ENCODE results near the gene RNF125. TPM values are rescaled to one million over a fixed set of nuclear protein-coding genes. Genes with fewer than 3 reads are reported as not detected.

Gene RNF125
- total and polyA plus RNA-seq, 11 donors = 1.1 to 12.5 (median 3.3) TPM

DNA sequence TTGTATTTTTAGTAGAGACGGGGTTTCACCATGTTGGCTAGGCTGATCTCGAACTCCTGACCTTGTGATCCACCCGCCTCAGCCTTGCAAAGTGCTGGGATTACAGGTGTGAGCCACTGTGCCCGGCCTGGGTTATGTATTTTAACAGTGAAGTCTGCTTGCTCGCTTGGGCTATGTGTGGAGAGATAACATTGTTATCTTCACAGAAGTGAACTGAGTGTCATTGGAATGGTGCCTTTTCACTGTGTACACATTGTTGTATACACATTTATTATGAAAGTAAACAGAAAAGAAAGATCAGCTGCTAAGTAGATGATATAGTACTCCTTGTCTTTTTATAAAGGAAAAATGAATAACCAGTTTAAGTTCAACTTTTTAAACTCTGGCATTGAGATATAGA, 103.4 kb downstream of the RNF125 start:
- H3K36me3 ChIP-seq = peaks cover 0 to 85% (median 62%) of the 10 kb centered on the region in 9 donors
- DNase-seq (no peak), ATAC-seq (no peak)
- no peaks in the 10 kb centered on the region for H3K9me3 ChIP-seq
- intact Hi-C loops (cut with DNase I) = no loop called here
- no peaks in the 10 kb centered on the region for H3K4me1 ChIP-seq
- no peak for TF ChIP-seq POLR2A (IDR thresholded peaks at IDR 0.05)
- TF ChIP-seq, protein P1, sequence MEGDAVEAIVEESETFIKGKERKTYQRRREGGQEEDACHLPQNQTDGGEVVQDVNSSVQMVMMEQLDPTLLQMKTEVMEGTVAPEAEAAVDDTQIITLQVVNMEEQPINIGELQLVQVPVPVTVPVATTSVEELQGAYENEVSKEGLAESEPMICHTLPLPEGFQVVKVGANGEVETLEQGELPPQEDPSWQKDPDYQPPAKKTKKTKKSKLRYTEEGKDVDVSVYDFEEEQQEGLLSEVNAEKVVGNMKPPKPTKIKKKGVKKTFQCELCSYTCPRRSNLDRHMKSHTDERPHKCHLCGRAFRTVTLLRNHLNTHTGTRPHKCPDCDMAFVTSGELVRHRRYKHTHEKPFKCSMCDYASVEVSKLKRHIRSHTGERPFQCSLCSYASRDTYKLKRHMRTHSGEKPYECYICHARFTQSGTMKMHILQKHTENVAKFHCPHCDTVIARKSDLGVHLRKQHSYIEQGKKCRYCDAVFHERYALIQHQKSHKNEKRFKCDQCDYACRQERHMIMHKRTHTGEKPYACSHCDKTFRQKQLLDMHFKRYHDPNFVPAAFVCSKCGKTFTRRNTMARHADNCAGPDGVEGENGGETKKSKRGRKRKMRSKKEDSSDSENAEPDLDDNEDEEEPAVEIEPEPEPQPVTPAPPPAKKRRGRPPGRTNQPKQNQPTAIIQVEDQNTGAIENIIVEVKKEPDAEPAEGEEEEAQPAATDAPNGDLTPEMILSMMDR (IDR thresholded peaks at IDR 0.05) = no peak
- H3K27ac ChIP-seq = no peak overlapping the region
- no peak overlapping the region for H3K4me3 ChIP-seq
- H3K27me3 ChIP-seq = no peaks in the 10 kb centered on the region
- 82 to 92% (median 86%) methylated on average over 5 of the region's 5 CpGs for WGBS, 4 donors

Other genes with a start within 250 kb of the RNF125 start
- 10 to 100 TPM; 25.5 to 41.9 (median 31.0) TPM for gene TRAPPC8, start 75.7 kb upstream of the RNF125 start, total RNA-seq
- 10 to 100 TPM in 1 of 2 donors, 1 to 10 TPM in 1; 9.5 to 20.1 TPM for gene TRAPPC8, start 75.7 kb upstream of the RNF125 start, polyA plus RNA-seq
- 10 to 100 TPM in 3 of 9 donors, 1 to 10 TPM in 6; 3.9 to 16.1 (median 9.0) TPM for gene RNF138, start 73.0 kb downstream of the RNF125 start, total RNA-seq
- 10 to 100 TPM in 1 of 2 donors, 1 to 10 TPM in 1; 2.9 to 11.0 TPM for gene RNF138, start 73.0 kb downstream of the RNF125 start, polyA plus RNA-seq
- gene MEP1B, start 171.2 kb downstream of the RNF125 start, total RNA-seq = under 1 TPM in 1 of 9 donors, not detected in 8; 0.17 TPM
- gene MEP1B, start 171.2 kb downstream of the RNF125 start, polyA plus RNA-seq = not detected